A172 (cell line): ENCODE data around the gene ERGIC1. TPM values are rescaled to one million over a fixed set of nuclear protein-coding genes. Genes with fewer than 3 reads are reported as not detected.
"Not testable (repeated sequence)": the region's sequence is repeated elsewhere in the genome, so short reads cannot be mapped to it uniquely, and the experiment has no call there.

Source experiments
- DNase-seq: peaks from one replicate; pipeline ENCODE4 v3.0.0-alpha.2; 2015; ENCODE audit warnings: low spot score
- total RNA-seq: library from RNA; depleted of rRNA; stranded (reverse); fragments of >200 nt; shearing (Covaris generic); gene quantifications from 2 replicates; pipeline ENCODE4 v1.2.3, GENCODE V29; 2014; rRNA removed

Gene ERGIC1
- total RNA-seq: 87.2 and 91.6 TPM in 2 replicates

- peak; percentile 61 for DNase-seq
Observed at GRCh38 chr5:172833686-172834414, at the start of gene ERGIC1. TSS of gene ERGIC1 (plus strand) at chr5:172834251. CDS start at chr5:172834414, 163 bp downstream.

GRCh38 chr5:172785429-172786088, 48.5 kb upstream of the ERGIC1 start:
- no peak for DNase-seq

DNA sequence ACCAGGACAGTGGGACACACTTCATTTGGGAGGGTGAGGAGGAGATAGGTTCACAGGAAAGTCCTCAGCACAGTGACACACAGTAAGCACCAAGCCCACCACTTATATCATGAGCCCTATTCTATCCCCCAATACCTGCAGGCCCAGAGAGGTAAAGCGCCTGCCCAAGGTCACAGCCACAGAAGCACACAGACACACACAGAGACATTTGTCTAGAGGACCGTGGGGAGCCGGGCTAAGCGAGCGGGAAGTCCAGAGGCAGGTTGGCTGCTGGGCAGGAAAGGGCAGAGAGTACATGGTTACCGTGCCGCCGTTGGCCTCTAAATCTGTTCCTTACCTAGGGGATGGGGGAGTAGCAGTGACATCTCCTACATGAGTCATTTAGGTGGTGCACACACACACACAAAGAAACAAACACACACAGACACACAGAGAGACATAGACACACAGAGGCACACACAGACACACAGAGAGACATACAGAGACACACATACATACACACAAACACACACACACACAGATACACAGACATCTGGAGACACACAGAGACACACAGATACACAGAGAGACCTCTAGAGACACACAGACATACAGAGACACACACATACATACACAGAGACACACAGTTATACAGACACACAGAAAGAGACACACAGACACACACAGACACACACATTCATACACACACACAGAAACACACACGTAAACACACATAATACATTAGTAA, 47.2 kb upstream of the ERGIC1 start:
- no peak for DNase-seq

- DNase-seq: not testable (repeated sequence)
Observed at GRCh38 chr5:172787538-172787937, 46.5 kb upstream of the ERGIC1 start.

- DNase-seq: peak; percentile 65
Observed at GRCh38 chr5:172788771-172789686, 45.0 kb upstream of the ERGIC1 start.

DNA sequence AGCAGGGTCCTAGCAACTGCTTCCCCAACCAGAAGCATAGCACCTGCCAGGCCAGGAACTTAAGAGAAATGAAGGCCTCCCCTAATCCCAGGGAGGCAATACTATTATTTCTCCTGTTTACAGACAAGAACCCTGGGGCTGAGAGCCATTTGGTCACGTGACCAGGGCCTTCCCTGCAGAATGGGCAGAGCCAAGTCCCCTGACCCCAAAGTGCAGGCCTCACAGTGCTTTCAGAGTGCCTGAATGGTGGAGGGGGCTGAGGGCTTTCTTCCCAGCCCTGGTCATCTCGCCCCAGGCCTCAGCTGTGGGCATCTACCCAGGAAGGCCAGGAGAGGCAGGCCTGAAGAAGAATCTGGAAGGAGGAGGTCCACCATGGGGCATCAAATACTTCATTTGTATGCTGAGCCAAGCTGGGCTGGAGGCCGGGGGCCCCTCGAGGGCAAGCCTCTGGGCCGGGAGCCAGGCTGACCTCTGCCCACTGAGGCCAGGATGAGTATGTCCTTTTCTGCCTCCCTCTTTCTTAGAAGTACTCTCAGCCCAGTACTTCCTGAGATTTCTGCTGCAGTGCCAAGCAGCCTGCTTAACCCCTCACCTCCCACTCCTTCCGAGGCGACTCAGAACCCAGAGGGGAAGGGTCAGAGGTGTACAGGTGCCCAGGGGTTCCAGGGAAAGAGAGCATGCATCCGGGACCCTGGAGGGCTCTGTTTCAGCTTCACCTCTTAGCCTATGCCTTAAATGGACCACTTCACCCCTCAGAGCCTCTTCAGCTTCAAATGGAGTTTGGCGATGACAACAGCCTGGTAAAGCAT, 44.2 kb upstream of the ERGIC1 start:
- peak; percentile 38 for DNase-seq

DNA sequence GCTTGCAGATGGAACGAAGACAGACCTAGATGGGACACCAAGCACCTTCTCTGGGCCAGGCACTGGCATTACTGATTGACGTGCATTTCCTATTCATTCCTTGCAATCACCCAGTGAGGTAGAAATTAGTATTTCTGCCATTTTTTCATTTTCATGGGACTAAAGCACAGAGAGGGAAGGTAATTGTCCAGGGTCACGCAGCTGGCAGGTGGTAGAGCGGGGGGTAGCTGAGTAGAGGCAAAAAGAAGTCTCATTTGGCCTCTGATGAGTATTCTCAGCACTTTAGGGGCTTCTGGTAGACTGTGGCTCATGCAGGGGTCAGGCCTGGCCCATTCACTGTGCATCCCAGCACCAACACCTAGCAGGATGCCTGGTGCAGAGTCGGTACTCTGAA, 43.6 kb upstream of the ERGIC1 start:
- DNase-seq: no peak

GRCh38 chr5:172791286-172791685, 42.8 kb upstream of the ERGIC1 start:
- no peak for DNase-seq

DNA sequence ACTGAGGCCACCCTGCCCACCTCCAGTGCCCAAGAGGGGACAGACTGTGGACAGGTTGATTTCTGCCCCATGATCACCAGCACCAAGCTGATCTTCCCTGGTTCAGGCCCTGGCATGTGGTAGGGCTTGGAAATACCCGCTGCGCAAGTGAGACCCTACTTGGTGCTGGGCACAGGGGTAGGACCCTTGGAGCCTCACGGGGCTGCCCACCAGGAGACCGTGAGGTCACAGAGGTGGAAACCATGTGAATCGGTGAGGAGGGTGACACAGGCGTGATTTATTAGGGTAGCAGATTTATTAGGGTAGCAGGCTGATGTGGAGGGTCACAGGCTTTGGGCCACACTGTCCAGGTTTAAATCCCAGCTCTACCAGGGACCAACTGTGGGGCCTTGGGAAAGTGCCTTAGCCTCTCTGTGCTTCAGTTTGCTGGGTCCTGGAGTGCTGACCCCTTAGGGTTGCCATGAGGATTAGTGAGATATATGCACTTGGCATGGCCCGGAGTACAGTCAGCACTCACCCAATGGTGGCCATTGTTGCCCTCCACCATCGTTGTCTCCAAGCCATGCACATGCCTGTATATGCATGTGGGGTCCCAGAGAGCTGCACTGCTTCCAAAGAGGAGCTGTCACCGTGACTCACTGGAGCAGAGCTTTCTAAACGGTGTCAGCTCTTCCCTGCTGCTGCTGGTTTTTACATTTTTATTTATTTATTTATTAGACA, 42.2 kb upstream of the ERGIC1 start:
- no peak for DNase-seq

GRCh38 chr5:172792701-172793570, 41.1 kb upstream of the ERGIC1 start:
- no peak for DNase-seq

DNA sequence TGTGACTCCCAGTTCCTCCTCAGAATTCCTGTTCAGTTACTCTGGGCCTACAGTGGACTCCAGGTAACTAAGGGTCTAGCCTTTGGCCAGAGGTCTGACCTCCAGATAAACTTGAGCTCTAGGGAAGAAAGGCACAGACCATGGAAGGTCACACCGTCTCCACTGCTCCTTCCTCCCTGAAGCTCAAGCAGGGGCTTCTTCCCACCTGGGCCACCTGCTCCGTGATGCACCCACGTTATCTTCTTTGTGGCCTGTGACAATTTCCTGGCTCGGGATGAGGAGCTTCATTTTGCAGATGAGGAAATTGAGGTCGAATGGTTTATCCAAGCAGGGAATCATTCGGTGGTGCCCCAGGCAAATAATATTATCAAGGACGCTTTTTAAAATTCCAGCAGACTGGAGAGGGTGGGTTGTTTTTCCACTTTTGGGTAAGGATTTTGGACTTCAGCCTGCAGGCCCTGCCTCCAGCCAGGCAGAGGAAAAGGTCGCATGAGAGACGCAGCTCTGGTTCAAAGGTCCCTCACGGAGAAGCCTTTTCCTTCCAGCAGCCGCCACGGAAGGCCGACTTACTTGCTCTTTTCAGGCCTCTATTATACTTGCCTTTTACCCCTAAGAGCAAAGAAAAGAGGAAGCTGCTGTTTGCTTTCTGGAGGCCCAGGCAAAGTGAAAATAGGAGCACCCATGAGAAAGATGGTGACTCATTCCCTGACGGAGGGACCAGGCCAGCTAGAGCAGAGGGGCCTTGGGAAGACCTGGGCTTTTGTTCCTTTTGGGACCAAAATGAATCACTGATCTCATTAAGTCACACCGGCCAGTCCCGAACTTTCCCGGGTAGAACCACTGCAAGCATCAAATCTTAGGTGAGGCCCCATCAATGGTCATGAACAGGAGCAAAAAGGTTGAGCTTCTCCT, 40.2 kb upstream of the ERGIC1 start:
- DNase-seq: no peak

DNA sequence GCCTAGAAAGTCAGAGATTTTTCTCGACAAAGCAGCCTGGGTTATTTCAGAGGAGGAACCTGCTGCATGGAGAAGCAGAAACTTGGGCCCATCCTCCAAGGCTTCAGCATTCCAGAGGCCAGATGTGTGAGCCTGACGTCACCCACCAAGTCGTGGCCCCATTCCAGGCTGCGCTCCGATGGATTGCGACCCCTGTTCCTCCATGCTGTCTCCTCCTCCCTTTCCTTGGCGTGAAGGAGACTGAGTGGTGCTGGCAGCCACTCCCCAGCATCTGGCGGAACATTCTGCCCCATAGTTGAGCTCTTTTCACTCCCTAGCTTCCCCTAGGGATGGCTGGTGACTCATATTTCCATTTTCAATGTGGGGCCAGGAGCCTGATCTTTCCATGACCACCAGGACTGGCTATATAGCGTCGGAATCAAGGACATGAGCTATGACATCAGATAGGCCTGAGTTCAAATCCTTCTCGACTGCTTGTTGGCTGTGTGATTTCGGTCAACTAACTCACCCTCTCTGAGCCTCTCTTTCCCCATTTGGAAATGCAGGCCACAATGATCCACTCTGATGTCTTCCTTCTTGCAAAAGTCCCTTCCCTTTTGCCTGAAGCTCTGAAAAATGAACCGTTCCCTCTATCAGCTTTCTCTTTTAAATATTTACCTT, 38.6 kb upstream of the ERGIC1 start:
- DNase-seq: peak; percentile 87

- DNase-seq: no peak
Observed at GRCh38 chr5:172796306-172796705, 37.7 kb upstream of the ERGIC1 start.

DNA sequence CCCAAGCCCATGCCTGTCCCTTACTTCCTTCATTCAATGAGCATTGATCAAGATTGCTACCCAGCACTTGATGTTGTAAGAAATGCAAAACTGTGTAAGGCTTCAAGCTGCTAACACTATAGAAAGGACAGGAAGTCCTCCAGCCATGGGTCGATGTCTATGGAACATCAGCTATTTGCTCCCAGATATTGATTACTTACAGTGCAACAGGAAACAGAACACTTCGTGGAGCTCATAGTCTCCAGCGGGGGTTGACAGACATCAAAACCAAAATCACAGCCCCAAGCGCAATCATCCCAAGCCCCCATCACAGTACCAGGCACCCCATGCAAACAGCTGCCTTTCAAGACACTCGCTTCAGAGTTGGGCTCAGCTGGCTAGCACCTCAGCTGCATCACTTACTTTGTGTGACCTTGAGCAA, 36.3 kb upstream of the ERGIC1 start:
- DNase-seq: no peak

GRCh38 chr5:172798422-172799215, 35.4 kb upstream of the ERGIC1 start:
- peak; percentile 90 for DNase-seq

- no peak for DNase-seq
Observed at GRCh38 chr5:172799416-172799815, 34.6 kb upstream of the ERGIC1 start.
